SW 1271 (cell line): ENCODE data around the gene RICTOR.
A peak's percentile ranks its signal among the peaks of the same experiment; 100 is the strongest.

Experiments used
- DNase-seq, 2 experiments: peaks; one replicate each; lab custom pipeline; 2025; lab: John Stamatoyannopoulos, UW

Gene RICTOR, protein sequence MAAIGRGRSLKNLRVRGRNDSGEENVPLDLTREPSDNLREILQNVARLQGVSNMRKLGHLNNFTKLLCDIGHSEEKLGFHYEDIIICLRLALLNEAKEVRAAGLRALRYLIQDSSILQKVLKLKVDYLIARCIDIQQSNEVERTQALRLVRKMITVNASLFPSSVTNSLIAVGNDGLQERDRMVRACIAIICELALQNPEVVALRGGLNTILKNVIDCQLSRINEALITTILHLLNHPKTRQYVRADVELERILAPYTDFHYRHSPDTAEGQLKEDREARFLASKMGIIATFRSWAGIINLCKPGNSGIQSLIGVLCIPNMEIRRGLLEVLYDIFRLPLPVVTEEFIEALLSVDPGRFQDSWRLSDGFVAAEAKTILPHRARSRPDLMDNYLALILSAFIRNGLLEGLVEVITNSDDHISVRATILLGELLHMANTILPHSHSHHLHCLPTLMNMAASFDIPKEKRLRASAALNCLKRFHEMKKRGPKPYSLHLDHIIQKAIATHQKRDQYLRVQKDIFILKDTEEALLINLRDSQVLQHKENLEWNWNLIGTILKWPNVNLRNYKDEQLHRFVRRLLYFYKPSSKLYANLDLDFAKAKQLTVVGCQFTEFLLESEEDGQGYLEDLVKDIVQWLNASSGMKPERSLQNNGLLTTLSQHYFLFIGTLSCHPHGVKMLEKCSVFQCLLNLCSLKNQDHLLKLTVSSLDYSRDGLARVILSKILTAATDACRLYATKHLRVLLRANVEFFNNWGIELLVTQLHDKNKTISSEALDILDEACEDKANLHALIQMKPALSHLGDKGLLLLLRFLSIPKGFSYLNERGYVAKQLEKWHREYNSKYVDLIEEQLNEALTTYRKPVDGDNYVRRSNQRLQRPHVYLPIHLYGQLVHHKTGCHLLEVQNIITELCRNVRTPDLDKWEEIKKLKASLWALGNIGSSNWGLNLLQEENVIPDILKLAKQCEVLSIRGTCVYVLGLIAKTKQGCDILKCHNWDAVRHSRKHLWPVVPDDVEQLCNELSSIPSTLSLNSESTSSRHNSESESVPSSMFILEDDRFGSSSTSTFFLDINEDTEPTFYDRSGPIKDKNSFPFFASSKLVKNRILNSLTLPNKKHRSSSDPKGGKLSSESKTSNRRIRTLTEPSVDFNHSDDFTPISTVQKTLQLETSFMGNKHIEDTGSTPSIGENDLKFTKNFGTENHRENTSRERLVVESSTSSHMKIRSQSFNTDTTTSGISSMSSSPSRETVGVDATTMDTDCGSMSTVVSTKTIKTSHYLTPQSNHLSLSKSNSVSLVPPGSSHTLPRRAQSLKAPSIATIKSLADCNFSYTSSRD (N-terminal part only)

DNA sequence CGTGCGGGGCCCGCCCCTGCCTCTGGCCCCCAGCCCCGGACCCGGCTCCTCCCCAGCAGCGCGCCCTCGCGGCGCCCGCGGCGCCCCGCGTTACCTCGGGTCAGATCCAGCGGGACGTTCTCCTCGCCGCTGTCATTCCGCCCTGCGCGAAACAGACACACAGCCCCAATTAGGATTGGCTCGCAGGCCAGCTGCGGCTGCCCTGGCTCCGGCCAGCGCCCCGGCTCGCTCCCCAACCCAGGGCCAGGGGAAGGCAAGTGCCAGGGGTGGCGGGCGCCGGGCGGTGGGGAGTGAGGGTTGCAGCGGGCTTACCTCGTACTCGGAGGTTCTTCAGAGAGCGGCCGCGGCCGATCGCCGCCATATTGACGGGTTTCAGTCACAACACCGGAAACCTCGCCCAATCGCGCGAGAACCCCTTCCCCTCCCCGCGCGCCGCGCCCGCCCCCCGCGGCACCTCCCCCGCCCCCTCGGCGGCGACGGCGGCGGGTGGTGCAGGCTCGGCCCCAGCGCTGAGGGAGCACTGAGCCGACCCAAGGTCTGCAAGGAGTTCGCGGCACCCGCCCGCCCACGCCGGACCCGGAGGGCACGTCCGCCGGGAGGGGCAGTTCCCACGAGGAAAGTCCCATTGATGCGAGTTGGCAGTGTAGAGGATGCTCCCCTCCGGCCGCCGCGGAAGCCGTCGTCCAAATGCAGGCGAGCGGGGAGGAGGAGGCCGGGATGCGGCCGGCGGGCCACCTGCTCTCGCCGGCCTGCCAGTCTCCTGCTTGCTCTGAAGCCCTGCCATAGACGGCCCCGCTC is at the start of gene RICTOR:
RICTOR (minus strand) TSS at position 383 of the 798 bp plus-strand sequence; CDS start at position 361, 22 bp downstream.
- peak; percentile 72 to 87 for DNase-seq

DNA sequence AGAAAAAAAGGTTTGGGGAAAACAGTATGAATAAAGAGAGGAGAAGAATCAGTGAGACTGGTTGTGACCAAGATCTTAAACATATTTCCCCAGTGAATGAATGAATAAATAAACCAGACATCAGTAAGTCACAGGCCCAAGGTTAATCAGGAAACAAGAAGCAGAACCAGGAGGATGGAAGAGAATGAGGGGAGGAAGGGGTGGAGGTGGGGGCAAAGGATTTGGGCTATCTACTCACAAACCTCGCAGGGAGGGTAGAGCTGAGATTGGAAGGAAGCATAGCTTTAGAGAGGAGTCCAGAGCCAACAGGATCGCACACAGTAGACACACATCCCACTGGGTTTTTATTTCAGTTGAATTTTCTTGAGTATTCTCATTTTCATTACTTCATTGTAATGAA is 47.7 kb upstream of the RICTOR start:
- DNase-seq: no peak

DNA sequence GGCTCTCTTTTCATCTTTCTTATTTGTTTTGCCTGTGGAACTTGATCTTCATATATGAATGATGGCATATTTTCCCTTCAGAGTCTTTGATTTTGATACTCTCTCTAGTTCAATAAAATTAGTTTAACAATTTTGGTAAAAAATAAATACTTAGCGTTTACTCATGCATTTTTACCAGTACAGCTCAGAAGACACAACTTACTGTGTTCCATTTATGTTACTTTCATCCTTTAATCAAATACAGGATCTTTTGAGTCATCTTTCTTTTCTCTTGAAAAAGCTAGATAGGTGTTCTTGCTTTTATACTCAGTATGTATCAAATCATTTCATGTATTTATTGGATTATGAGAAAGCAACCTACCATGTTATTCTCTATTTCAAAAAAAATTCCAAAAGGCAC is 47.1 kb upstream of the RICTOR start:
- no peak for DNase-seq

DNA sequence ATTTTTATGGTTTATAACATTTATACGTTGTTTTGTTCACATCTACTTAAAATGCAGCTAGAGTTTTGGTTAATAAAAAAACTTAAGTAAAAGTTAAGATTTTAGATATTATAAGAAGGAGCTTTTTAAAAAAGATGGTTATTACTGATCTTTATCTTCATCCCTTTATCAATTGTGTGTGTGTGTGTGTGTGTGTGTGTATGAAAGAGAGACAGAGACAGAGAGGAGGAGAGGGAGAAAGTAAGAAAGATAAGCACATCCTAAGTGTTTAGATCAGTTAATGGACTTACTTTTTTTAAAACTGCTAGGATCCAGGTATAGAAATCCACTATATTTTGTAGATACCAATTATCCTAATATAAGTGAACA is 45.8 kb upstream of the RICTOR start:
- DNase-seq: no peak

DNA sequence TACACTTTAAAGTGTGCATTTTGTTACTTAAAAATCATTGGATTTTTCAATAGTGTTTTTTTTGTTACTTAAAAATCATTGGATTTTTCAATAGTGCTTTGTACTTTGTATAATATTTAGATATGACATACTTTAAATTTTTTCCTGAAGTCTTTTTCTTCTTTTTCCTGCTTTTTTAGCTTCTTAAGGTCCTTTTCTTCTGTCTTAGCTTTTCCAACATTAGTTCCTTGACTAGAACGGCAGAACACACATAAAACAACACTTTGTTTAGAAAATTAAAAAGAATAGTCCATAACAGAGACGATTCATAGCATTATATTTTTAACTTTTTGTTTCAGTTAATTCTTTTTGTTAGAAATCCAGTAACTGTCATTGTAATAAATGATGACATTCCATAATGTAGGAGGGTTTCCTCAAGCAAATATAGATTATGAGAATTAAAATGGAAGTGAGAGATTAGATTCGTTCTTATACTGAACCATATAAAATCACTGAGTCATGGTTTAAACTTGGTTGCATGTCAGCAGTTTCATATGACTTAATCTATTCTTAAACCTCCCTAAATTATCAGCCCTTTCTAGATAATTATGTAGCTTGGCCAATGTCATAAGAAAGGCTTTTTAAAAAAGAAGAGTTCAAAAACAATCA is 45.3 kb upstream of the RICTOR start:
- DNase-seq: no peak

DNA sequence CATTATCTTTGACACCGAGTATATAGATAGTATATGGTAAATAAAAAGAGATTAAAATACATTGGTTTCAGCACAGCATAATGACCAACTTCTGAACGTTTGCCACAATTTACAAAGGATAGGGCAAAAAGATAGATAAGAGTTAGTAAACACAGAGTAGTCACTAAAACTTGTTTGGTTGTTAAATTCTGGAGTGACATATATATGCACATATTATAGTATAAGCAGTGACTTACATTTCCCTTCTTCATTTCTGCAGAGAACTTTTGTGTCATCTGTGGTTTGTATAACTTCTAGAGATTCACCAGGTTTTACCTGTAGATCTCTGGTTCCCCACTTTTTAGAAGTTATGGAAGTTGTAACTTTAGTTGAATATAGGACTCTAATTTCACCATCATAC is 44.4 kb upstream of the RICTOR start:
- no peak for DNase-seq

DNA sequence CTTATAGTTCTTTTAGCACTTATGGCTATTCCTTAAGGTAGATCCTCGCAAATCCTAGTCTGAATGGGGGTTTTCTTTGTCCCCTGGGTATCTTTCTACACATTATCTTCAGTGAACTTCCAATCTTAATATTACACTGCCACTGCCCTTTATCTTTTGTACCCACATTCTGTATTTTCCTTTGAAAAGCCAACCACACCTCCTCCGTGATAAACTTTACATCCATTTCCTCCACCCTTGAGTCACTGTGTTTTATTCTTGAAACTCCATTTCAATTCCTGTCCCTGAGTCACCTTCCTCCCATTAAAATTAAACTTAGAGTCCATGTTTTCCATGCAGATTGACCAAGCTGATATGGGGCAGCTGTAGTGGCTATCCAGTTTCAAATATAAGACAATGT is 43.2 kb upstream of the RICTOR start:
- DNase-seq: no peak

DNA sequence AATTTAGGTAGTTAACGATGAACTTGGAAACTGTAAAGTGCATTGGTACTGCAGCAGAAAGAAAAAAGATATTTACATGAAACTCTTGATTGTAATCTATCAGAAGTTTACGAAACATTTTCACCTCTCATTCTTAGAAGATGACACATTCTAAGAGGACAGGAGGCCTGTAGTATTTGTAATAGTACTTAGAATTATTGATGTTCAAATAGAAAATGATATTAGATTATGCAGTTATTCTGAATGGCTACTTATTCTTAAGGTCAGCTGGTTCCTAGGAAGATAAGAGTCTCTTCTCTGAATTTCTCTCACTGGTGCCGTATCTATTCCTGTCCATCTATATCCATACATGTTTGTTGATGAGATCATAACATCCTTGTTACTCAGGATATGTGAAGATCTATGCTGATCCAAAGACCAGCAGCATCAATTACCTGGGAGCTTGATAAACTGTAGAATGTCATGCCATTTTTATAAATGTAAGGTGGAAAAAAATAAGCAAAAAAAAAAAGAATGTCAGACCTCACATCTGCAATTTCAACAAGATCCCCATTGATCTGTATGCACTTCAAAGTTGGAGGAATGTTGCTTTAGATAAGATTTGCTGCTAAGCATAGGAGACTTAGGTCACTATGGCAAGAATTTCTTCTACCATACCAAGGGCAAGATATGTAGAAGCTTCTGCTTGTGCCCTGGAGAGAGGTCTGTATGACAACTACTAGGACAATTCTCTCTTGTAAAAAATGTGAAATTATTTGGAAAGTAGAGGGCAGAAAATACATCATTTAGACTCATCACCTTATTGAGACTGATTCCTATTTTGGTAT is 42.4 kb upstream of the RICTOR start:
- DNase-seq: no peak

DNA sequence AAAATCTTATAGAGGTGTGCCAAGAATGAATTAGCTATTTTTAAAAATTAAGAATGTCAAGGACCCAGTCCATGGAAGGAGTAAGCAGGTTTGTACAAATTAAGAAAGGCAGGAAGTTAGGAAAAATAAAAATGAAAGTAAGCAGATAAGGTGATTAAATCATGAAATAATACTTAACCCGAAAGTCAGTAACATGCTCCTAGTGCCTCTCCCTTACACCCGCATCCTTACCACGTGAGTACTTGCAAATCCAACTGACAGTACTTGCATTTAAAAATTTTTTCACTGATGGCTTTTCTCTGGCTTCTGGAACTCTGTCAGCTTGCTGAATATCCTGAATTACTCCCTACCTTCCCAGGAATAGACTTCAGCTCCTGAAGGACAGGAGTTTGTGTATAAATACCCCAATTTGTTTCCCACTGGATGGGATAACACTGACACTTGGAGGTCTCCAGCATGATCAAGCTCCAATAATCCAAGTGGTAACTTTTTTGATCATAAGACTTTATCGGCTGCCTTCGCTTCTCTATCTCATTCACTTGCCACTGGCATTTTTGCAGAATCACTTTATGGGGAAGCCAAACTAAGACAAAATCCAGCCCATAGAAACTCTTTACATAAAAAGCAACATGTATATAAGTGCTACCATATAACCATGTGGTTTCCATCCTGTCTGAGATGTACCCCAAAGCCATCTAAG is 41.6 kb upstream of the RICTOR start:
- no peak for DNase-seq

DNA sequence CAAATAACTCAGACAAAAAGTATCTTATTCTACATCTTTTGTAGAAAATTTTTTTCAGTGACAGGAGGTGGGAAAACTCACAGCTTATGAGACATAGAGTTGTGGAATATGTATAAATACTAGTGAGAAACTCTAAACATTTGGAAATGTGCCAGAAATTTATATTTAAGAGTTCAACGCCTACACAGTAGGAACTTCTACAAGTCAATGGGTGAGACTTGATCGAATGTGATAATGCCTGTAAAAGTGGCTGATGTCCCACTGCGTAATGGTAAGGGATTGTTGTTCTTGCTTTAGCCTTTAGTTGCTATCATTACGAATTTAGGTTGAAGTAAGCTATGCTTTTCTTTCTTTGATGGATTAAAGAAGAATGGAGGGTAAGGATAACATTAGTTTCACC is 40.0 kb upstream of the RICTOR start:
- no peak for DNase-seq

DNA sequence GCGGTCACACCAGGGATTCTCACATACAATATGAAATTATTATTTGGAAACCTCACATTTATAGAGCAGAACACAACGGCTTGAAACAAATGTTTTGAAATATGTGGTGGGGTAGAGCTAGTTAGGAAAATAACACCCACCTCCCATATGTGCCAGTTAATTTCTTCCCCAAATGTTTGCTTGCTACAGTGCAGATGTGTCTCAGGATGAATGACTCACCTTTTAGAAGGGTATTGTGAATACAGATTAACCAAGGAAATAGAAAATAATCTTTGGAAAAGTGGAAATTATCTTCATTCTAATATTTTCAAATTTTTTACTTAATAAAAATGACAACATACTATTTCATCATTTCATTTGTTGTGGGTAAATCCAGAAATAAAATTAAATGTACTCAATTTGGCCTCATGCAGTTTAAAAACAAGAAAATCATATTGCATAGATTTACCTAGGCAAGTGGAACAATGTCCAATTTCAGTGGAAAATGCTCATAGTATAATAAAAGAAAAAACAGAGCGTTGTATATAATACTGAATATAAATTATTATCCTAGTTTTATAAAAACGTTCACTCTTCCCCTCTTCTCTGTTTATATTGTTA is 39.3 kb upstream of the RICTOR start:
- DNase-seq: no peak

DNA sequence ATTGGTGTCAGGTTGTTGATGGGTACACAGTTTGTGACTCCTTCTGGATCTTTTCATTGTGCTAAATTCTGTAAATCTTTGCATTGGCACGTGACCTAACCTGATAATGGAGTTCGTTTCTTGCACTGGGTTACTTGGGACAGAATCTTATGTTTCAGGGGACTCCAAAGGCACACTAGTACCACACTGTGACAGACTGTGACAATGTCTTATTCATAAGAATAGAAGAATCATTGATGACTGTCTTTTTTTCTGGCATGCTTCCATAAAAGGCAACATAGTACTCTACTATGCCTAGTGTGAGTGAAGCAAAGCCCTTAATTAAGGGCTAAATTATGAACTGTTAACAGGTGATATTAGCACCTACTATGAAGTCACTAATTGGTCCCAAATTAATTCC is 35.4 kb upstream of the RICTOR start:
- no peak for DNase-seq

DNA sequence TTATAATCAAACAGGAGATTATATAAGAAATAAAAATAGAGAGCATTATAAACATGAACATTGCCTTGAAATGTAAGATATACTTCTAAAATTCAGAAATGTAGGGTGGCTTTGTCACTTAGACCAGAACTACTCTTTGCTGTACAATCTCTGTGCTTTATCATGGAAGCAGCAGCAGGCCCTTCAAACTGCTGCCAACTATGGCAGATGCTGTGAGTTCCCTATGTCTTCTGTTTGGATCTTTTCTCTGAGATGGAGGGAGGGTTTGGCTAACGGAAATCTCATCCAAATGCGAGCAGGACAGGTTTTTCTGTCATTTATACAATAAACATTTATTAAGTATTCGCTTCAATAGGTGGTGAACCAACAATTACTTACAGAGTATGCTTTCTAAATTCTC is 34.8 kb upstream of the RICTOR start:
- DNase-seq: no peak

DNA sequence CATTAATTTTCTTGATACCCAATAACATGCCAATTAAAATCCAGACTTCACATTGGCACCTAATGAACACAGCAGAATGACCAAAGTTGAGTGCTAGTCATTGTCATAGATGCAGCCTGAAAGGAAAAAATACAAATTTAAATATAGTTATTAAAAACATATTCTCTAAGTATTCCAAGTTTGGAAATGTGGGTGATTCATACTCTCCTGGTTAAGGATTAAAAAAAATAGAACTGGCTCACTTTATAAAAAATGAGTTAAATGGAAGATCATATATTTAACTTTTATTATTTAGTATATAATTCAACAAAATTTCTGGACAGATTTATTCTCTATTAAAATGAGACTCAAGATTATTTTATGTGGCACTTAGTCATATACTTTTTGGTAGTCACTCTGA is 33.2 kb upstream of the RICTOR start:
- DNase-seq: no peak

DNA sequence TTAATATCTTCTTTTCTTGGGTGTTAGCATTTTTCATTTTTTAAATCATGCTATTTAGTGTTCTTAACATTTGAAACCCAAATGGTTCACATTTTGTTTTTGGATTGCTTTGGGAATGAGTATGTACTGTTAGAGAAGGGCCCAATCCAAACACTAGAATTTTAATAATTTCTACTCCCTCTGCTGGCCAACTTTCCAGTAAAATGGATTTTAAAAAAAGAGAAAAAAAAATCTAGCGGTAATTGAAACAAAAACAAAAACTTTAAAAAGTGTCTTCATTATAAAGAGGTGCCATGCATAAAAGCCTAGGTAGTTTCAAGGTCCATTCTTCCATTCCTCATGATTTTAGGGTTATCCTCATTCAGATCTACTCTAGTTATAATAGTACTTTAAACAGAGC is 32.1 kb upstream of the RICTOR start:
- DNase-seq: peak in 1 of 2 experiments; percentile 23

DNA sequence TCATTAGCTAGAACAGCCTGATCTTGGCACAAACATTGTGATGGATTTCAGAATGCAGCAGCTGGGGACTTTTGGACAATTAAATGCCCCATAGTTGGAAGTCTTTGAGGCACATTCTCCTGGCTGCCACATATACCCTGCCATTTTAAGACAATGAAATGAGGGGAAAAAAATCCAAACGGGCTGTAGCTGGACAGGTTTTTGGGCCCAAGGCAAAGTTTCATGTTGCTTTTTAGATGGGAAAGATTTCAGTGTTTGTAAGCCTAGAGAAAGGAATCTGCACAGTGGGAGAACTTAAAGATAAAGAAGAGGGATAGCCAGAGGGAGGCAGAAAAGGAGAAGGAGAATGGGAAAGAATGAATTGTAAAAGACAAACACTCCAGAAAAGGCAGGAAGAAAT is 30.0 kb upstream of the RICTOR start:
- DNase-seq: no peak

DNA sequence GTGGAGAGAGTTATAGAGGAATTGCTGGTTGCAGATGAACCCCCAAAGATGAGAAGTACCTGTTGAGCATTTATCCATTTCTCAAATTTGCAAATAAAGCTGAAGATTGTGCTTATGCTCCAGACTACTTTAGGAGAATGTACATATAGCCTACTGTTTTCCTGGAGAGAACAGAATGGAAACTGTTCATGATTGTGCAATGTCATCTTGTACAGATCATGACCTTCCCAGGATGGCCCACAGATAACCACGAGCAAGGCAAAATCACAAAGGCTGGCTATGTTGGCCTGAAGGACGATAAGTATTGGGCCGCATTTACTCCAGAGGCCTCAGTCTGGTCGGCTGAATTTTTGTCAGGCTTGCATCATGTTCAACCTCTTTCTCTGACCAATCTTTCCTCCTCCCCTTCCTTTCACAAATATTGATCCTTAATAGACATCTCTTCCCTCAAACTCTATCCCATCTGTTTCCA is 28.5 kb upstream of the RICTOR start:
- no peak for DNase-seq

DNA sequence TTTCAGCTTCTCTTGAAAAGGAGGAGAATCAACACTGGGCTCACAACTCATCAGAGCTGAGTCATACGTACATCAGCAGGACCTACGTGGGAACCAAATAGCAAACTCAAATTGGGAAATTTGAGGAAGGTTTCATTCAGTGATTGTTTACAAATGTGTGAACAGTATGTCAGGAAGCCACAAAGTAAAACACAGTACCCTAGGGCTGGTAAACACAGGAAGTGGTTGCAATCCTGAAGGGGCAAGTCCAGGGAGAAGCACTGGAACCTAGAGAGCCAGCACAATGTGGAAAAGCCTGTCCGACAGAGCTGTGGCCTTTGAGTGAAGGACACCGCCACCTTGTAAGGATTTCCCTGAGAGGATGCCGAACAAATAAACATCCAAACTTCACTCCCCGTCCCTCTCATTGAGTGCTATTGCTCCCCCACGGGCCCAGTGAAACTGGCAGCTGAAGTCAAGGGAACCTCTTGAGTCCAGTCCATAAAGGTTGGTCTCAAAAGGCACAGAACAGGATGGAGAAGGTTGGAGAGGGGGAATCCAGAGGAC is 26.7 kb upstream of the RICTOR start:
- peak; percentile 41 to 75 for DNase-seq
